GM04503 (cell line): ENCODE measurements around the gene CDK16.

Experiments
- DNase-seq: peaks from one replicate; pipeline ENCODE4 v3.0.0-alpha.2; 2012; ENCODE audit warnings: low read depth

The CDK16 gene

GRCh38 chrX:47186096-47186740 lies 32.3 kb upstream of the CDK16 start:
- no peak for DNase-seq

- DNase-seq: no peak
These were observed 31.3 kb upstream of the CDK16 start for GRCh38 chrX:47187106-47187677.

GRCh38 chrX:47189906-47190305 lies 28.6 kb upstream of the CDK16 start:
- no peak for DNase-seq

- peak; percentile 45 for DNase-seq
These were observed 27.8 kb upstream of the CDK16 start for GRCh38 chrX:47190445-47191269.

- no peak for DNase-seq
These were observed 27.1 kb upstream of the CDK16 start for GRCh38 chrX:47191331-47191730.

- no peak for DNase-seq
These were observed 26.6 kb upstream of the CDK16 start for GRCh38 chrX:47191806-47192401.

GRCh38 chrX:47193475-47194193 lies 24.8 kb upstream of the CDK16 start, which contains the start of gene UBA1:
UBA1 (plus strand) TSS chrX:47193829; CDS start chrX:47198803, 4,974 bp downstream.
- peak; percentile 80 for DNase-seq

- no peak for DNase-seq
These were observed 24.2 kb upstream of the CDK16 start for GRCh38 chrX:47194194-47194787.

- no peak for DNase-seq
These were observed 22.4 kb upstream of the CDK16 start for GRCh38 chrX:47196098-47196497.

- DNase-seq: no peak
These were observed 21.0 kb upstream of the CDK16 start for GRCh38 chrX:47197526-47197925.

GRCh38 chrX:47198026-47198686 lies 20.3 kb upstream of the CDK16 start:
- DNase-seq: no peak

GRCh38 chrX:47198687-47199080 lies 19.8 kb upstream of the CDK16 start:
- DNase-seq: no peak

- no peak for DNase-seq
These were observed 19.2 kb upstream of the CDK16 start for GRCh38 chrX:47199286-47199685.

- peak; percentile 58 for DNase-seq
These were observed 17.9 kb upstream of the CDK16 start for GRCh38 chrX:47200385-47201150.

- no peak for DNase-seq
These were observed 17.0 kb upstream of the CDK16 start for GRCh38 chrX:47201345-47201944.

GRCh38 chrX:47202316-47202715 lies 16.2 kb upstream of the CDK16 start:
- DNase-seq: no peak

- no peak for DNase-seq
These were observed 15.6 kb upstream of the CDK16 start for GRCh38 chrX:47202877-47203276.

GRCh38 chrX:47204970-47205369 lies 13.5 kb upstream of the CDK16 start:
- no peak for DNase-seq

GRCh38 chrX:47206316-47206715 lies 12.2 kb upstream of the CDK16 start:
- DNase-seq: no peak

GRCh38 chrX:47208108-47208507 lies 10.4 kb upstream of the CDK16 start:
- DNase-seq: no peak
